SKM-1 (cell line): ENCODE data around the gene EIF5.
"Not testable (repeated sequence)": the region's sequence is repeated elsewhere in the genome, so short reads cannot be mapped to it uniquely, and the experiment has no call there.

Experiments used
- DNase-seq: peaks from one replicate; lab custom pipeline; 2025; ENCODE audit not compliant: unreplicated experiment; lab: John Stamatoyannopoulos, UW

The EIF5 gene

DNA sequence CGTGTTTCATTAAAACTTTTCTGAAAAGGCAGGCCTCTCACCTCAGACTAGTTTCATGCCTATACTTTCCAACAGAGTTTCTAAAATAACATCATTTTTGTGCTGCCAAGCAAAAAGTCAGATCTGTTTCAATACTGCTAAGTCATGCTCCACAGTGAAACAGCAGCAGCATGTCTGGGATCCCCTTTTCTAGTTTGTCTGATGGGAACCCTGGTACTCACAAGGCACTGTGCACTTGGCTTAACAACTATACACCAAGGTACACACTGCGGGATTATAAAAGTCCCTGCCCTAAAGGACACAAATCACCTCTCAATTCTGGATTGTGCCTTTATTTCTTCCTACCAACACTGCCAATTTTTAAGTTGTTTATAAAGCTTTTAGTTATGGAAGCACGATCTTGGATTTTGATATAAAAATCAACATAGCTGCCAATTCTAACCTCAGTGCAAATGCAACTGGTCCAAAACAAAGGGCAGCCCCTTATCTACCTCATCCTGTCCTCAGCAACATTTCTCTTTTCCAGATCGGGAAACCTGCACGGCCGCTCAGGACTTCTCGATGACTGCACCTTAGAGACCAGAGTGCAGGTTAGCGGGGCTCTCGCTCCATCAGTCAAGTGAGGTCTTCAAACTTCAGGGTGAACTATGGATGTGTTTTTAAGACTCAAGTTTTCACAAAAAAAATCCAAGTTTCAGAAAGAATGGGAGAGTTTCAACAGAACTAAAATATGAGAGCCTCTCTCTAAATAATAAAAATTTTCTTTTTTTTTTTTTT, 1.7 kb upstream of the EIF5 start:
- no peak for DNase-seq

DNA sequence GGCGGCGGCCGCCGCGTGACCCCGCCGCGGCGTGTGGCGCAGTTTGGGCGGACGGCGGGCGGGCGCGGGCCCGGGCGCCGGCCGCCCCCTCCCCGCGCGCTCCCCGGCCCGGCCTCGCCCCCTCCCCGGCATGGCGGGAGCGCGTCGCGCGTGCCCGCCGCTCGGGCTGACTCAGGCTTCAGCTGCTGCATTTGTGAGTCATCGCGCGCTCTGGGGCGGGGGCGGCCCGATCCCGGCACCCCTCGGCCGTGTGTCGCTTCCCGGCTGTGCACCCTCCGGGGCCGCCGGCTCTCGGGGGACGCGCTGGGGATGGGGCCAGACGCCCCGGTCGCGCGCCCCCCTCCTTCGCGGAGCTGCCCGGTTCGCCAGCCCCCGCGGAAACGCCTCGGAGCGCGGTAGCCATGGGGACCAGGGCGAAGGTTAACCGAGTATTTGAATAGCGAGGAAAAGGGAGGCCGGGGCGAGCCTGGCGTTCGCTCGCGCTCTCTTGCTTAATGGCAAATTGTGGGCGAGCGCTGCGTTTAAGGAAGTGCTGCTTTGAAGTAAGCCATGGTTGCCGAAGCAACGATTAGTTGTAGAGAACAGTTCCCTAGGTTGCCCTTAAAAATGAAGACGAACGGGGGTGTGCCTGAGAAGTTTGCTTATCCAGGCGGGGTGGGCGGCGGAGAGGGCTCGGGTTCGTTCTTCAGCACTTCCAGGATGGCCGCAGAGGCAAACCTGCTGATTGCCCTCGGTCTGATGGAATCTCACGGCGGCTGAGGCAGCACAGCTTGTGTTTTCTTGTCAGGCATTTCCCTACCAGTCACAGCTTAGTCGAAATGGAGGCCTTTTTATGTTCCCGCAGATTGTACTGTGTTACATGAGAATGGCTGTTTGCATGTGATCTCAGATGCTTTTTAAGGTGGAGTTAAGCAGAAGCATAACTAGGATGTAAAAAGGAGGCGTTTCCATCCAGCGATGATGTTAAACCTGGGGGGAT, 896 bp downstream of the EIF5 start:
- DNase-seq = peak; percentile 23

DNA sequence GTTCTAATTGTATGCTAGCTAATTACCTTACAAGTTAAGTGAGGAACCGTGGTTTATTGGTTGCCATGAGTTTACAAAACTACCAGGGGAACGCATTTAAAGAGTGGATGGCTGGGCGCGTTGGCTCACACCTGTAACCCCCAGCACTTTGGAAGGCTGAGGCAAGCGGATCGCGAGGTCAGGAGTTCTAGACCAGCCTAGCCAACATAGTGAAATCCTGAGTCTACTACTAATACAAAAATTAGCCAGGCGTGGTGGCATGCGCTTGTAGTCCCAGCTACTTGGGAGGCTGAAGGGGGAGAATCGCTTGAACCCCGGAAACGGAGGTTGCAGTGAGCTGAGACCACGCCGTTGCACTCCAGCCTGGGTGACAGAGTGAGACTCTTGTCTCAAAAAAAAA, 2.2 kb downstream of the EIF5 start:
- DNase-seq = no peak

DNA sequence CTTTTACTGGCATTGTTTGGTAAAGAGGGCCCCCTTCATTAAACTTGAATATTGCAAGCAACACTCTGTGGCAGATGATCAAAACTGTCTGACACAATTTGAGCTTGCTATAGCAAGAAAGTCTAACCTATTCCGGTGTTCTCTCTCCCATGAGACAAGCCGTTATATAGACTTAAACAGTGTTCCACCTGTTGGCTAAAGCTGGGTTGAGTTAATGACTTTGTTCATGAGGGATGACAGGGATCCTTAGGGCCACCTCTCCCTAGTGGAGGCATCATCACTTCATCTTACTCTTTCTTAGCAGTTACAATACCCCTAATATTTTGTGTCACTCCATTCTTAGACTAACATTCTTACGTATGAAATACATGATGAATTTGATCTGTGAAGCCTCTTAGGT, 3.8 kb downstream of the EIF5 start:
- no peak for DNase-seq

DNA sequence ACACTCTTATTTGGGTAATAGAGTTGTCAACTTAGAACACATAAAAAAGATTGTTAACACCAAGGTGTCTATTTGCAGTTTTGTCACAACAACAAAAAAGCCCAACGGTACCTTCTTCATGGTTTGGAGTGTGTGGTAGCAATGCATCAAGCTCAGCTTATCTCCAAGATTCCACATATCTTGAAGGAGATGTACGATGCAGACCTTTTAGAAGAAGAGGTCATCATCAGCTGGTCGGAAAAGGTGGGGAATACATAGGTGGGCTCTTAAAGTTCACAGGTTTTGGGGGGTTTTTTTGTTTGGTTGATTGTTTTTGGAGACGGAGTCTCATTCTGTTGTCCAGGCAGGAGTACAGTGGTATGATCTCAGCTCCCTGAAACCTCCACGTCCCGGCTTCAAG, 5.5 kb downstream of the EIF5 start:
- DNase-seq = no peak

DNA sequence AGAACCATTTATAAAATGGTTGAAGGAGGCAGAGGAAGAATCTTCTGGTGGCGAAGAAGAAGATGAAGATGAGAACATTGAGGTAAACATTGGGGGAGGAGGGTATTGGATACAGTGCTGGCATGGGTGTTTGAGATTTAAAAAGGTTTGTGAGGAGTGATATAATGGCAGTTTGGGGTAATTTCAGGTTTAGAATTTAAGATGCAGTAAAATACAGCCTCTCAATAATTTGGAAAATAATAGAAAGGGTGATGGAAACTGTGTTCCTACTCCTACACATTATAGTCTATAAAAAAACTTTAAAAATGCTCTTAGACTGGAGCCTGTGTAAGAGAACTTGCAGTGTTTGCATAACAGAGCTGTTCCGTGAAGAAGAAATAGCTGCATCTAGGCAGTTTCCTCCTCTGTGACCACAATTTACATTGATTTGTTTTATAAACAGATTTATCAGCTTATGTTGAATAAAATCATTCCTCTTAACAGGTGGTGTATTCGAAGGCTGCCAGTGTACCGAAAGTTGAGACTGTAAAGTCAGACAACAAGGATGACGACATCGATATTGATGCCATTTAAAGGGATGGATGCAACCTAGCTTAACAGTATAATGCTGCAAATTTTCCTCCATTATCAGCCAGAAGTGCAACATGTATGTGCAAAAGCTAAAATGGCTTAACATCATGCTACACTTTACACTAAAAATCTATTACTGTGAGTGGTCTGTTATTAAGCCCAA, 6.6 kb downstream of the EIF5 start:
- no peak for DNase-seq

DNA sequence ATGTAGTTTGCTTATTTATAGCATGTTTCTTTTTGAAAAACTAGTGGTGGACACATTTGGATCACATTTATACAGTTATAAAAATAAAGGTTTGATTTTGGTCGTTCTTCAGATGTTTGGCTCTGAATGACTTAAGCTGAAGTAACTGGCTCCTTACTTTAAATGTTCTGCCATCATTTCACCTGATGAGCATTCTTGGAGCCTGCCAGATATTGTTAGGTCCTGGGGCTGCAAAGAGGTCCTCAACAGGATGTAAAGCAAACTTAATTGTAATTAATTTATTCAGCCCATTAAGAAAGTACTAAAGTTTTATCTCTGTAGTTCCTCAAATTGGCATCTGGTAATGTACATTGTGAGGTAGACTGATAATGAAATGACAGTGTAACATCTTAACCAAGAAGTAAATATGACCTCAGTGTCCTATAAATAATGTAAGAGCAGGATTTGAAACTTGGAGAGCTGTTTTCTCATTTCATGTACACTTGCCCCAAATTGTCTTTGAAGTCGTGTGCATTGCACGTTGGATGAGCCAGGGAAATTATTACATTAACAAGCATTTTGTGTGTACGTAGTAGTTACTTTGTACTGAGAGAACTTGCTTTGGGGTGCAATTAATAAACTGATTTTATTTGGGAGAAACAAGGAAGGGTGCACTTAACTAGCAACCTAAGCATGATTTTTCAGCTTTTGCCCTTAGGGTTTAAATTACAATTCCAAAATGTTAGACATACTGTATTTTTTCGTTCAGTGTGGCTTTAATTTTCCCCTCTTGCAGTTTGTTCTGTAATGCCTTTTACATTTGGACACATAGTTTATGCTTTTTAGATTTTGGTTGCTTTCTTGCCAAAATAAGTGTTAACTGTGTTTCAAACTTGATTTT, 7.5 kb downstream of the EIF5 start:
- no peak for DNase-seq

DNA sequence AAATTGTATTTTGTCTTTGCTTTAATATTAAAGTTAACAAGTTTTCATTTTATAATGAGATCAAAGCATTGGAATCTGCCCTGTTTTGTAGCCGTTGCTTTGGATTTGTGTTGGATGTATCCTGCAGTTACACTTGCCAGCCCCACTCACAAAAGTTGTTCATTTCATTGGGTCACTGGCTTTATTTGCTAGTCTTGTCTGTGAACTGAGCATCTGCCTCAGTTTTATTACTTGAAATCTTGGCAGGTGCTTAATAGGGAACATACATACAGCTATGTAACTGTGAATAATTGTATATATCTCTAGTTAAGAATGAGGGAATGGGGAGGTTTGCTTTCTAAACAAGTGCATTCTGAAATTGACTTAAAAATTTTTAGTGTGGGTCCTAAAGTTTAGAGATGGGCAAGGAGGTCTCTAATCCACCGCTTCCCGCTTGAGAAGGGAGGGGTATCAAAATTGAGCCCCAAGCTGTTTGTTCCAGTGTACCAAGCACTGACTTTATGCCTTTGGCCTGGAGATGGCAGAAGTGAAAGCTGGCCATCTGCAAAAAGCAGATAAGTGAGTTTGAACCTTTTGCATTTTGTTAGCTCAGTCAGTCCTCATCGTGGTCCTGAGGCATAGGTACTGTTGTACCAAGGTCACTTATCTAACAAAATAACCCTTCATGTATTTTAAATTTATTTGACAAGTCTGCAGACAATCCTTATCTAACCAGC, 9.3 kb downstream of the EIF5 start:
- no peak for DNase-seq

DNA sequence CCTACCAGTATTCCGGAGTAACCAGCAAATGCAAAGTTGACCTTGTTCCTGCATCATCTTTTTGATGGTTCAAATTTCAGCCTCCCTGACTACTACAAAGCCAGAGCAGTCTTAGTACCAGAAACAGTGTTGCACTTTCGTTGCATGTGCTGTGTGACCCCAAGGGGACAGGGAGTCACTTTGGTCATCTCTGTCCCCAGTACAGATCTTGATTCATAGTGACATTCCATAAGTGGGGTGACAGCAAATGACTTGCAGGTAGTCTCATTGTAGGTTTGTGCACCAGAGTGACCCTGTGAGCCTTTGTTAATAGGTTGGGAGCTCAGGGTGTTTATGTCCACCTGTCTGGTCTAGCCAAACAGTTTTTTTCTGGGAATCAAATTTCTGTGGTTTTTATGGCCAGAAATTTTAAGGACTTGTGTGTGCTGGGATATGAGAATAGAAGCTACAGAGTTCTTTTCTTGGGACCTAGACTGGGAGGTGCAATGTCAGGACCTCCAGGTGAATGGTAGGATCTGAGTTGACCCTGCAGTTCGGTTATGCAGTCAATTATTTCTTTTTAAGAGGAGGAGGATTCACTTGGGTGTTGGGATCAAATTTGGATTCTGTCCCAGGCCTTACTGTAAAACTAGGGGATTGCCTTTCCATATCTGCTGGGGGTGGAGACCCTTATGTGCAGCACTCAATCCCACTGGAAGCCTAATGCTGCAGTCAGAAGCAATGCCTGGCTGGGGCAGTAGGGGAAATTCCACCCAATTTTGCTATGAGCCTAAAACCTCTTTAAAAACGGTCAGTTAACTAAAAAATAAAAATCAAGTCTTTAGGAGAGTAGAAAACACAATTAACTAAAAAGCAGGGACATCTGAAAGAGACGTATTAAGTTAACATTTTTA, 10.1 kb downstream of the EIF5 start:
- no peak for DNase-seq

DNA sequence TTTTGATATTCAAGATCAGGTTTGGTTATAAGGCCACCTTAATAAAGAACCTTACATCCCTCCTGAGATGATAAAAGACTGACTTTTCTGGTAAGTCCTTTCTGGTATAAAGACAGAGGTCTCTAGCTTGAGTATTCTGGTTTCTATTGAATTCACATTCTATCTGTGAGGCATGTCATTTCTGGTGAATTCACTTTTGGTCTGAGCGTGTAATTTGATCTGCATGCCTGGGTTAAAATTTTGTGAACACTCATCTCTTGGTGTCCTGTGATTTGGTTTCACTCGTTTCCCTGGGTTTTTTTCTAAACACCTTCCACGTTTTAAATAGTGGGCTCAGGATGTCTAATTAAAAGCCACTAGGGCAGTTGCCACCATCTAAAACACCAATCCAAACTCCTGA, 12.2 kb downstream of the EIF5 start:
- DNase-seq = no peak

DNA sequence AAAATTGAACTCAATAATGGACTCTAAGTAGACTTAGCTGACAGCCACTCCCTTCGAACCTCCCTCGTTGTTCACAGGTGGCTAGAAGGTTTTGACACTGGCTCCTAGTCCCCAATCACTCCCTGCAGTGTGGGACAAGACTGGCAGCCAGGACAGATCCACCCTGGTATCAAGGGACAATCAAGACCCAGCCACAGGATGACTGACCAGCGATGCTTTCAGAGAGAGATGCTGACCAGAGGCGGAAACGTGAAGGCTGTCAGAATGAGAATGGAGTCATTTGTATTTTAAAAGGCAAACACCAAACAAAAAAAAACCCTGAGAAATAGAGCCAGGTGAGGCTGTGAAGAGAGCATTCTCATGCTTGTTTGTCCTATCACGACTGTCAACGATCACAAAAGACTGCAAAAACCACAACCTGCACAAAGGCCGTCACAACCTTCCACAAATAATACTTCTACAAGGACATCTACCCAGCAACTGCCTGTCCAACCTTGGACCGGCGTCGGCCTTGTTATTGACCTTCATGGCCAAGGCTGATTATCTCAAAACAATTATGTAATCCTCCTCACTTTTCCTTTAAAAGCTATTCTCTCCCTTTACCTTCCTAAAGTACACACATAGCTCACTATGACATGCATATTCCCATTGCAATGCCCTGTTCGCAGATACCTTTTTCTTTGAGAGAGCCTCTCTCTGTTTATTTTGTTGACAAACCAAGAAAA, 13.2 kb downstream of the EIF5 start:
- DNase-seq = no peak

DNA sequence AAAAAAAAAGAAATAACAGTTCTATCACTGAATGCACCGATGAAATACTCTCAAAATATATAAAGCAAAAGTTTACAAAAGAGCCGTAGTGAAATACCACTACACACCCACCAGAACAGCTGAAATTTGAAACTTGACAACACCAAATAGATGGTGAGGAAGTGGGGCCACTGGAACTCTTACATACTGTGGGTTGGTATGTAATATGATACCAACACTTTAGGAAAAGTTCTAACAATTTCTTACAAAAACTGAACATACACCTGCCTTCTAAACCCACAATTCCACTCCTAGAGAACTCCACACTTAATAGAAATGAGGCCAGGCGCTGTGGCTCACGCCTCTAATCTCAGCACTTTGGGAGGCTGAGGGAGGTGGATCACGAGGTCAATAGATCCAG, 14.1 kb downstream of the EIF5 start:
- no peak for DNase-seq

DNA sequence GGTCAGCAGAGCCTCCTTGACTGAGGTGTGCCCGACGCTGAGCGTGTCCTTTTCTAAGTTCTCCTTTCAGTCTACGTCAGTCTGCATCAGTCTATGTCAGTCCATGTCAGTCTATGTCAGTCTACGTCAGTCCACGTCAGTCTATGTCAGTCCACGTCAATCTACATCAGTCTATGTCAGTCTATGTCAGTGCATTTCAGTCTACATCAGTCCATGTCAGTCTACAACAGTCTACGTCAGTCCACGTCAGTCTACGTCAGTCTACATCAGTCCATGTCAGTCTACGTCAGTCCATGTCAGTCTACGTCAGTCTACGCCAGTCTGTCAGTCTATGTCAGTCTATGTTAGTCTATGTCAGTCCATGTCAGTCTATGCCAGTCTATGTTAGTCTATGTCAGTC, 15.9 kb downstream of the EIF5 start:
- no peak for DNase-seq

DNA sequence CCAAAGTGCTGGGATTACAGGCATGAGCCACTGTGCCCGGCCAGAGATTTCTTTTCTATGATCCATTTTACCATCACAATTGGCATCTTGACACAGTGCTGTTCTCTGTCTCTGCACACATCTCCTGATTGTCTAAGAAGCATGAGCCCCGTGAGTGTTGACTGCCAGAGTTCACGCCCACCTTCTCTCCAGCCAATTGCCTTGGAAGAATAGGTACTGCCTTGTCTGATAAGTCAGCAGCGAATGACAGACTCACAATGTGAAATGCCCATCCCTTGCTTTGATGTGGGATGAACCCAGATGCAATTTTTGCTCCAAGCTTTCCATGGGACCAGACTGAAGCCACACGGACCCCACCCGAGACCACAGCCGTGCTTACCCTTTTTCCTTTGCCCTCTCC, 19.3 kb downstream of the EIF5 start:
- no peak for DNase-seq

DNA sequence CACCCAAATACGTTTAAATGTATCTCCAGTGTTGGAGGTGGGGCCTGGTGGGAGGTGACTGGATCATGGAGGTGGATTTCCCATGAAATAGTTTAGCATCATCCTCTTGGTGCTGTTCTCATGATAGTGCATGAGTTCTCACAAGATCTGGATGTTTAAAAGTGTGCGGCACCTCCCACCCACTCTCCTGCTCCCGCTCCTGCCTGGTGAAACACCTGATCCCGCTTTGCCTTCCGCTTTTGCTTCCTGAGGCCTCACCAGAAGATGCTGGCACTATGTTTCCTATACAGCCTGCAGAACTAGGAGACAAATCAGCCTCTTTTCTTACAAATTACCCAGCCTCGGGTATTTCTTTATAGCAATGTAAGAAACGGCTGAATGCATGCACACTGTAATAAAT, 20.1 kb downstream of the EIF5 start:
- DNase-seq = no peak

DNA sequence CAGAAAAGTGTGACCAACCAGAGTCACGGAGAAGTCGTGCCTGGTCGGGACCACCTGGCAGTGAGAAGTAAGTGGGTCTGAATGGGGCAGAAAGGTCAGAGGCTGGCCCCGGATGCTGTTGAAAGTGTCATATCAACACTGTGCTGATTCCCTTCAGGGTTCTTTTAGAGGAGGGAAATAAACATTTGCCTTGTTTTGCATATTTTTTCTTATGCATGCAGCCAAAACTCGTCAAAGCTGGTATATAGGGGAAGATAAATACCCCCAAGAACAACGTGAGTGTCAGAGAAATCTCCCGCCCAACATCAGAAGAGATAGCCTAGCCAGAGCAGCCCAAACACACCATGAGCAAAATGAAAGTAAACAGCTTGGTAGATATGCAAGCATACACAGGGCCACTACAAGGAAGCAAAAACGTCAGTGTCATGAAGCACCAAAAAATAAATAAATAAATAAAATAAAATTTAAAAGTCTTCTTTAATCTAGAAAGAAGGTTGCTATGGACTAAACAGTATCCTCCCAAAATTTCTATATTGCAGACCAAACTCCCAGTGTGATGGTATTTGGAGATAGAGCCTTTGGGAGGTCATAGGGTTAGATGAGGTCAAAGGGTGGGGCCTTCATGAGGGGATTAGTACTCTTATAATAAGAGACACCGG, 22.1 kb downstream of the EIF5 start:
- no peak for DNase-seq

DNA sequence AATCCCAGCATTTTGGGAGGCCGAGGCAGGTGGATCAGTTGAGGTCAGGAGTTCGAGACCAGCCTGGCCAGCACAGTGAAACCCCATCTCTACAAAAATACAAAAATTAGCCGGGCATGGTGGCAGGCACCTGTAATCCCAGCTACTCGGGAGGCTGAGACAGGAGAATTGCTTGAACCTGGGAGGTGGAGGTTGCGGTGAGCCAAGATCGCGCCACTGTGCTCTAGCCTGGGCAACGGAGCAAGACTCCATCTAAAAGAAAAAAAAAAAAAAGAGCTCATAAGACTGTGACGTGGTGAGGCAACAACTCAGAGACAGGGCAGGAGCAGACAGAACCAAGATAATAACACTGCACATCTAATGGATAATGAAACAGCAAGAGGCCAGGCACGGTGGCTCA, 23.5 kb downstream of the EIF5 start:
- not testable (repeated sequence) for DNase-seq

DNA sequence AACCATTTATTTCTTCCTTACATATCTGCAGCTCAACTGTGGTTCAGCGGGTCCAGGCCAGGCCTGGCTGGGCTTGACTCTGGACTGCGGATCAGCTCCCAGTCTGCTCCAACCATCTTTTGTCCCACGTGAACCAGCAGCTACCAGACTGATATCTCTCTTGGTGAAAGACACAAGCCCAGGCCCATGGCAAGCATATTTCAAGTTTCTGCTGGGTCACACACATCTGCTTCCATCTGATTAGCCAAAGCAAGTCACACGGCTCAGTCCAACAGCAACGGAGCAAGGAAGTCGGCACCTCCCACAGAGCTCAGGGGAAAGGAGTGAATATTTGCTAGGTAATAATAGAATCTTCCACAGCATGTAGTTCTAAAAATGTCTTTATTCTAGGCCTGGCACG, 26.5 kb downstream of the EIF5 start:
- no peak for DNase-seq
